ENCODE results near the gene LDHB.
"Not testable (repeated sequence)": the region's sequence is repeated elsewhere in the genome, so short reads cannot be mapped to it uniquely, and the experiment has no call there.

Gene LDHB

DNA sequence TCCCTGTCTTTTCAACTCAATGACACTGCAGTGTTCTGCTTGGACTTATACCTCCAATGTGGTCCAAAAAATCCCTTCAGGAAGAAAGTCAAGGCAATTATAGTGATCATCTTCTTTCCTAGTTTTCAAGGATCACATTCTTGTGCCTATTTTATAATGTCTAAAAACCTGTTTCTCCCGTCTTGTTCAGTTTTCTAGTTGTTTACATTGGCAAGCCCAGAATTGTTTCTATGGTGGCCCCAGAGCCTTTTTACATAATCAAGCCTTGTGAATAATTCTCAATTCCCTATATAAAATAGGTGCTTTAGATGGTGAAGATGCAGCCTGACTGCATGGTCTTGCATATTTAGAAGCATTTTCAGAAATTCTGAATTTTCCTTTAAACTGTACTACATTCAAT is 14.5 kb upstream of the LDHB start:
- TF ChIP-seq EZH2 (IDR thresholded peaks at IDR 0.05) (no peak), POLR2AphosphoS5 (IDR thresholded peaks at IDR 0.05; ENCODE audit: borderline replicate concordance, low read depth, low read length) (no peak), FOXP2 (optimal IDR thresholded peaks at IDR 0.05; ENCODE audit: control extremely low read depth, extremely low read length, insufficient read depth) (no peak)
- no peaks in the 10 kb centered on the region for H3K9me3 ChIP-seq (ENCODE audit: low read depth, low read length)
- no peak overlapping the region for H3K27ac ChIP-seq
- no peaks in the 10 kb centered on the region for H3K36me3 ChIP-seq (ENCODE audit: insufficient read depth, low read length)
- no peak for DNase-seq (ENCODE audit: low read depth, low spot score)
- no peak overlapping the region for H3K9ac ChIP-seq (ENCODE audit: insufficient read length)
- H3K4me3 ChIP-seq: no peak overlapping the region

DNA sequence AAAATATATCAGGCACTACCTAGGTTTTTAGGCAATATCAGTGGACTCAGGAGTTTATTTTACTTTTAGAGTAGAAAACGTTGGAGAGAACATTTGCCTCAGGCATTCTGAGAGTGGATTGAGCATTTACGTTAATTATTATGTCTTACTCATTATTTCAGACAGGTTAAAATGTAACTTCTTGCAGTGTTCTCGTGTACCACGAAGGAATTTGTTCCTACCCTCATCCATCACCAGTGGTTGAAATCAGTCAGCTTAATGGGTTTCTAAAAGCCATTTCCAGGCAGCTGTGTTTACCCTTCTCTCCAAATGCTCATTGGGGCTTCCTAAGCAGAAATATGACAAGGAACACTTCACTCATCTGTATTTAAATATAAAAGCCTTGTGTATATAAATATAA is 9.1 kb upstream of the LDHB start:
- no peak for TF ChIP-seq EZH2 (IDR thresholded peaks at IDR 0.05)
- no peak for TF ChIP-seq POLR2AphosphoS5 (IDR thresholded peaks at IDR 0.05; ENCODE audit: borderline replicate concordance, low read depth, low read length)
- TF ChIP-seq FOXP2 (optimal IDR thresholded peaks at IDR 0.05; ENCODE audit: control extremely low read depth, extremely low read length, insufficient read depth): no peak
- no peak overlapping the region for H3K9ac ChIP-seq (ENCODE audit: insufficient read length)
- H3K9me3 ChIP-seq (ENCODE audit: low read depth, low read length): no peaks in the 10 kb centered on the region
- H3K27ac ChIP-seq: no peak overlapping the region
- no peak overlapping the region for H3K4me3 ChIP-seq
- no peaks in the 10 kb centered on the region for H3K36me3 ChIP-seq (ENCODE audit: insufficient read depth, low read length)
- no peak for DNase-seq (ENCODE audit: low read depth, low spot score)

GRCh38 chr12:21665816-21666215 is 8.2 kb upstream of the LDHB start:
- no peak overlapping the region for H3K4me3 ChIP-seq
- H3K9me3 ChIP-seq (ENCODE audit: low read depth, low read length): no peaks in the 10 kb centered on the region
- no peaks in the 10 kb centered on the region for H3K36me3 ChIP-seq (ENCODE audit: insufficient read depth, low read length)
- TF ChIP-seq FOXP2 (optimal IDR thresholded peaks at IDR 0.05; ENCODE audit: control extremely low read depth, extremely low read length, insufficient read depth) (no peak), POLR2AphosphoS5 (IDR thresholded peaks at IDR 0.05; ENCODE audit: borderline replicate concordance, low read depth, low read length) (no peak), EZH2 (IDR thresholded peaks at IDR 0.05) (no peak)
- DNase-seq (ENCODE audit: low read depth, low spot score): no peak
- no peak overlapping the region for H3K27ac ChIP-seq
- no peak overlapping the region for H3K9ac ChIP-seq (ENCODE audit: insufficient read length)

DNA sequence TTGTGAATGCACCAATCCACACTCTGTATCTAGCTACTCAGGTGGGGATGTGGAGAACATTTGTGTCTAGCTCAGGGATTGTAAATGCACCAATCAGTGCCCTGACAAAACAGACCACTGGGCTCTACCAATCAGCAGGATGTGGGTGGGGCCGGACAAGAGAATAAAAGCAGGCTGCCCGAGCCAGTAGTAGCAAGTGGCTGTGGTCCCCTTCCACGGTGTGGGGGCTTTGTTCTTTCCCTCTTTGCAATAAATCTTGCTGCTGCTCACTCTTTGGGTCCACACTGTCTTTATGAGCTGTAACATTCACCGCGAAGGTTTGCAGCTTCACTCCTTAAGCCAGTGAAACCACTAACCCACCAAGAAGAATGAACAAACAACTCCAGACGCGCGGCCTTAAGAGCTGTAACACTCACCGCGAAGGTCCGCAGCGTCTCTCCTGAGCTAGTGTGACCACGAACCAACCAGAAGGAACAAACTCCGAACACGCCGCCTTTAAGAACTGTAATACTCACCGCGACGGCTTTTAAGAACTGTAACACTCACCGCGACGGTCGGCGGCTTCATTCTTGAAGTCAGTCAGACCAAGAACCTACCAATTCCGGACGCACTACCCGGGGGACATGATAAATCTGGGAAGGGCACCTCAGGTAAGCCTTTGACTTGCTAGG is 4.6 kb upstream of the LDHB start:
- TF ChIP-seq FOXP2 (optimal IDR thresholded peaks at IDR 0.05; ENCODE audit: control extremely low read depth, extremely low read length, insufficient read depth) (no peak), POLR2AphosphoS5 (IDR thresholded peaks at IDR 0.05; ENCODE audit: borderline replicate concordance, low read depth, low read length) (no peak), EZH2 (IDR thresholded peaks at IDR 0.05) (no peak)

GRCh38 chr12:21661396-21662093 is 3.9 kb upstream of the LDHB start:
- not testable (repeated sequence) for H3K36me3 ChIP-seq (ENCODE audit: insufficient read depth, low read length); H3K9me3 ChIP-seq (ENCODE audit: low read depth, low read length); DNase-seq (ENCODE audit: low read depth, low spot score); H3K4me3 ChIP-seq; H3K9ac ChIP-seq (ENCODE audit: insufficient read length); H3K27ac ChIP-seq

More for the DNA sequence above, 4.6 kb upstream of the LDHB start:
- no peak overlapping the region for H3K27ac ChIP-seq
- no peaks in the 10 kb centered on the region for H3K36me3 ChIP-seq (ENCODE audit: insufficient read depth, low read length)
- H3K9me3 ChIP-seq (ENCODE audit: low read depth, low read length): no peaks in the 10 kb centered on the region
- no peak overlapping the region for H3K4me3 ChIP-seq
- no peak for DNase-seq (ENCODE audit: low read depth, low spot score)
- H3K9ac ChIP-seq (ENCODE audit: insufficient read length): no peak overlapping the region

DNA sequence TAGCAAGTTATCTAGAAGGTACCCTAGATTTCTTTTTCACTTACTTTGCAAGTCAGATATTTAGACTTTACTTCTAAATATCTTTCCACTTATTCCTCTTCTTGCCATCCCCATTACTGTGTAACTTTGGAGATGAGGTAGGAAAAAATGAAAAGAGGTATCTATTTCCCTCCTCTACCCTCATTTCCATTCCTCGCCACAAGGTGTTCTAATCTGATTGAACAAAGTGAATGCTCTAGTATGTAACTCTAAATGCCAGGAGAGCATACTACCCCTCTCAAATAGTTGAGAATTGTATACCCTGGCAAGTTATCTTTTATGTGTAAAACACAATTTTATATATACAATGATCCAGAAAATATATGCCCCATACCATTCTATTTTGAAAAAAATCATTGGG is 1.7 kb upstream of the LDHB start:
- Histone ChIP-seq H3K4me3 (no peak overlapping the region), H3K9ac (ENCODE audit: insufficient read length) (no peak overlapping the region), H3K36me3 (ENCODE audit: insufficient read depth, low read length) (peaks cover 24% of the 10 kb centered on the region), H3K9me3 (ENCODE audit: low read depth, low read length) (no peaks in the 10 kb centered on the region), H3K27ac (no peak overlapping the region)
- TF ChIP-seq POLR2AphosphoS5 (IDR thresholded peaks at IDR 0.05; ENCODE audit: borderline replicate concordance, low read depth, low read length) (no peak), EZH2 (IDR thresholded peaks at IDR 0.05) (no peak), FOXP2 (optimal IDR thresholded peaks at IDR 0.05; ENCODE audit: control extremely low read depth, extremely low read length, insufficient read depth) (no peak)
- DNase-seq (ENCODE audit: low read depth, low spot score): no peak

- Histone ChIP-seq H3K36me3 (ENCODE audit: insufficient read depth, low read length) (peaks cover 48% of the 10 kb centered on the region), H3K4me3 (peak overlapping the region; percentile 98), H3K9me3 (ENCODE audit: low read depth, low read length) (no peaks in the 10 kb centered on the region), H3K27ac (peak overlapping the region; percentile 79; the same call in 1 of the 2 replicates), H3K9ac (ENCODE audit: insufficient read length) (peak overlapping the region; percentile 95)
- DNase-seq (ENCODE audit: low read depth, low spot score): no peak
- no peak for TF ChIP-seq FOXP2 (optimal IDR thresholded peaks at IDR 0.05; ENCODE audit: control extremely low read depth, extremely low read length, insufficient read depth)
- no peak for TF ChIP-seq POLR2AphosphoS5 (IDR thresholded peaks at IDR 0.05; ENCODE audit: borderline replicate concordance, low read depth, low read length)
- TF ChIP-seq EZH2 (IDR thresholded peaks at IDR 0.05): no peak
Observed at GRCh38 chr12:21656905-21657325, 727 bp downstream of the LDHB start.

GRCh38 chr12:21655591-21655990 is 2.1 kb downstream of the LDHB start:
- Histone ChIP-seq H3K36me3 (ENCODE audit: insufficient read depth, low read length) (peaks cover 62% of the 10 kb centered on the region), H3K9ac (ENCODE audit: insufficient read length) (peak overlapping the region; percentile 95), H3K9me3 (ENCODE audit: low read depth, low read length) (no peaks in the 10 kb centered on the region), H3K27ac (no peak overlapping the region), H3K4me3 (peak overlapping the region; percentile 98)
- no peak for DNase-seq (ENCODE audit: low read depth, low spot score)
- no peak for TF ChIP-seq FOXP2 (optimal IDR thresholded peaks at IDR 0.05; ENCODE audit: control extremely low read depth, extremely low read length, insufficient read depth)
- TF ChIP-seq EZH2 (IDR thresholded peaks at IDR 0.05): no peak
- no peak for TF ChIP-seq POLR2AphosphoS5 (IDR thresholded peaks at IDR 0.05; ENCODE audit: borderline replicate concordance, low read depth, low read length)
